Peyer's patch (tissue), 4 donors: ENCODE data around the gene NXNL1. TPM values are rescaled to one million over a fixed set of nuclear protein-coding genes. Genes with fewer than 3 reads are reported as not detected.

Experiments
- DNase-seq, 3 donors: peaks; one replicate each; pipeline ENCODE4 v3.0.0-alpha.2; 2017 to 2019
- H3K27ac ChIP-seq, 4 donors: fragments of 200-600 bp; sonication (generic); one replicate each; pipeline ENCODE4 v1.5.1; 2016 to 2019
- H3K27me3 ChIP-seq, 2 donors: fragments of 200-600 bp; sonication (generic); one replicate each; pipeline ENCODE4 v1.5.1; 2019
- H3K36me3 ChIP-seq, 3 donors: fragments of 200-600 bp; sonication (generic); one replicate each; pipeline ENCODE4 v1.5.1; 2016 to 2019
- H3K4me1 ChIP-seq, 4 donors: fragments of 200-600 bp; sonication (generic); one replicate each; pipeline ENCODE4 v1.5.1; 2016 to 2019
- H3K4me3 ChIP-seq, 4 donors: fragments of 200-600 bp; sonication (generic); 1 replicate in 3 of 4; 2 replicates in 1 of 4; pipeline ENCODE4 v1.5.1; 2016 to 2019; ENCODE audit warnings: mild to moderate bottlenecking in 1 of 4
- H3K9me3 ChIP-seq, 4 donors: fragments of 200-600 bp; sonication (generic); one replicate each; pipeline ENCODE4 v1.5.1; 2016 to 2019; ENCODE audit warnings: mild to moderate bottlenecking in 1 of 4
- POLR2A ChIP-seq, 2 donors: fragments of 450-650 bp; IDR thresholded peaks; one replicate each; pipeline ENCODE4 v1.5.1; 2017; ENCODE audit warnings: antibody characterized with exemption in 2 of 2, mild to moderate bottlenecking in 2 of 2, moderate library complexity in 2 of 2
- total RNA-seq, 4 donors: library from RNA; depleted of rRNA; stranded (reverse); fragments of >200 nt; gene quantifications; one replicate each; pipeline ENCODE4 v1.1.0, GENCODE V29; 2016
- TF ChIP-seq, protein P1 (sequence below), 6 experiments: fragments of 450-650 bp in 4 of 6; fragments of 200-600 bp in 2 of 6; sonication (generic) in 1 of 6; IDR thresholded peaks; one replicate each; pipeline ENCODE4 v1.5.1; 2017 to 2019; ENCODE audit warnings: antibody characterized with exemption in 6 of 6, mild to moderate bottlenecking in 3 of 6, moderate library complexity in 1 of 6

NXNL1 gene
- total RNA-seq, 4 donors from 2014 or later = not detected

DNA sequence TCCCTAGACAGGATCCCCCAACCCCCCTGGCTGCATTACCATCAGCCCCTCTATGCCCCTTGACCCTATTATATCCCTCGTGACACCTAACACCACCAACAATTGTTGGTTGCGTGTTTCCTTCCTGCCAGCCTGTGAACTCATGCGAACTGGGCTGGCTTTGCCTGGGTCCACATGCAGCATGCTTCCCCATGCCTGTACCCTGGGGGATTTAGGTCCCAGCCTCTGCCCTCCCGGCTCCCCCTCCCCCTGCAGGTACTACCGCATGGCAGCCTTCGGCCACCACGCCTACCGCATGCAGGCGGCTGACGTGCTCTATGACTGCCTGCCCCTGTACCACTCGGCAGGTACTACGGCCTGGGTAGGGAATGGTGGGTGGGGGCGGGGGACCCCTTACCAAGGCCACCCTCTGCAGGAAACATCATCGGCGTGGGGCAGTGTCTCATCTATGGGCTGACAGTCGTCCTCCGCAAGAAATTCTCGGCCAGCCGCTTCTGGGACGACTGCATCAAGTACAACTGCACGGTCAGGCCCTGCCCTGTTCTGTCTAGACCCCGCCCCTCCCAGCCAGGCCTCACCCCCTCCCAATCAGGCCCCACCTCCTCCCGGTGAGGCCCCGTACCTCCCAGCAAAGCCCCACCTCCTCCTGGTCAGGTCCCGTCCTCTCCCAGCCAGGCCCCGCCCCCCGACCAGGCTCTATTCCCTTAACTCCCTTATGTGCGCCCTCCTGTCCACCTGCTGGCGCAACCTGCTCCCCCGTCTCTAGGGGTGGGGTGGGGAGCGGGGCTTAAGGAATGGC, 28.1 kb upstream of the NXNL1 start:
- Histone ChIP-seq H3K9me3 (no peaks in the 10 kb centered on the region), H3K4me3 (peak overlapping the region; percentile 12 to 34 (median 16)), H3K36me3 (no peaks in the 10 kb centered on the region), H3K27me3 (no peaks in the 10 kb centered on the region), H3K27ac (peak overlapping the region; percentile 5 to 52 (median 21)), H3K4me1 (peaks cover 0 to 17% (median 8%) of the 10 kb centered on the region in 4 donors)
- DNase-seq = peak; percentile 81 to 93 (median 93)
- TF ChIP-seq, protein P1, sequence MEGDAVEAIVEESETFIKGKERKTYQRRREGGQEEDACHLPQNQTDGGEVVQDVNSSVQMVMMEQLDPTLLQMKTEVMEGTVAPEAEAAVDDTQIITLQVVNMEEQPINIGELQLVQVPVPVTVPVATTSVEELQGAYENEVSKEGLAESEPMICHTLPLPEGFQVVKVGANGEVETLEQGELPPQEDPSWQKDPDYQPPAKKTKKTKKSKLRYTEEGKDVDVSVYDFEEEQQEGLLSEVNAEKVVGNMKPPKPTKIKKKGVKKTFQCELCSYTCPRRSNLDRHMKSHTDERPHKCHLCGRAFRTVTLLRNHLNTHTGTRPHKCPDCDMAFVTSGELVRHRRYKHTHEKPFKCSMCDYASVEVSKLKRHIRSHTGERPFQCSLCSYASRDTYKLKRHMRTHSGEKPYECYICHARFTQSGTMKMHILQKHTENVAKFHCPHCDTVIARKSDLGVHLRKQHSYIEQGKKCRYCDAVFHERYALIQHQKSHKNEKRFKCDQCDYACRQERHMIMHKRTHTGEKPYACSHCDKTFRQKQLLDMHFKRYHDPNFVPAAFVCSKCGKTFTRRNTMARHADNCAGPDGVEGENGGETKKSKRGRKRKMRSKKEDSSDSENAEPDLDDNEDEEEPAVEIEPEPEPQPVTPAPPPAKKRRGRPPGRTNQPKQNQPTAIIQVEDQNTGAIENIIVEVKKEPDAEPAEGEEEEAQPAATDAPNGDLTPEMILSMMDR (IDR thresholded peaks at IDR 0.05) = peak in 3 of 6 experiments; percentile 34 to 47 (median 38)
- peak in 1 of 2 donors; percentile 12 for TF ChIP-seq POLR2A (IDR thresholded peaks at IDR 0.05)

DNA sequence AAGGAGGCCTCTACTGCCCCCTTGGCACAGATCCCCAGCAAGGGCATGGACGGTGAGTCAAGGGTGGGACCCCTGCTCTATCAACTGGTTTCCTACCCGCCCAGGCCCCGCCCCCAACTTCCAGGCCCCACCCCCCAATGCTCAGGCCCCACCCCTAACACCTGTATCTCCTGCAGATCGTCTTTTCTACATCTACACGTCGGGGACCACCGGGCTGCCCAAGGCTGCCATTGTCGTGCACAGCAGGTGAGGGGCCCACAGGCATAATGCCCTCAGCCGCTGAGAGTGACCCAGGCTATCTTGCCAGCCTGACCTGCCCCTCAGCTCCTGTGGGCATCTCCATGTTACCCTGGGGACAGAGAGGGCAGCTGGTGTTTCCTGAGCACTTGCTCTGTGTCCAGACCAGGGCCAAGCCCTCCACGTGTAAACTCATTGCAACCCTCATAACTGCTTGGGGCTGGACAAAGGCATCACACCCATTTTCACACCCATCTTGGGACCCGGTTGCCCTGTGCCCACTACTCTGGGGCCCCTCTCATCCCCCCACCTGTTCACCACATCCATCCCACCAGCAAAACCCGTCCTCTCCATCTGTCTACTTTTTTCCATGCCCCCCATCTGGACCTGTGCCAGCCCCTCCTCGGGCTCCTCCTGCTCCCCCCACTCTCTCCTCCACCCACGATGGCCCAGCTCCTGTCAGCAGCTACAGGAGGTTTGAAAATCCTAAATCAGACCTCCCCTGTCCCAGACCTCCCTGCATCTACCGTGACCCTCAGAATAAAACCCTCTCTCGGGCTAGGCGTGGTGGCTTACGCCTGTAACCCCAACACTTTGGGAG, 26.8 kb upstream of the NXNL1 start:
- Histone ChIP-seq H3K36me3 (no peaks in the 10 kb centered on the region), H3K27ac (no peak overlapping the region), H3K9me3 (no peaks in the 10 kb centered on the region), H3K27me3 (no peaks in the 10 kb centered on the region), H3K4me1 (peaks cover 0 to 17% (median 8%) of the 10 kb centered on the region in 4 donors), H3K4me3 (no peak overlapping the region)
- no peak for DNase-seq
- TF ChIP-seq POLR2A (IDR thresholded peaks at IDR 0.05) = no peak
- TF ChIP-seq, protein P1 (IDR thresholded peaks at IDR 0.05) = no peak

DNA sequence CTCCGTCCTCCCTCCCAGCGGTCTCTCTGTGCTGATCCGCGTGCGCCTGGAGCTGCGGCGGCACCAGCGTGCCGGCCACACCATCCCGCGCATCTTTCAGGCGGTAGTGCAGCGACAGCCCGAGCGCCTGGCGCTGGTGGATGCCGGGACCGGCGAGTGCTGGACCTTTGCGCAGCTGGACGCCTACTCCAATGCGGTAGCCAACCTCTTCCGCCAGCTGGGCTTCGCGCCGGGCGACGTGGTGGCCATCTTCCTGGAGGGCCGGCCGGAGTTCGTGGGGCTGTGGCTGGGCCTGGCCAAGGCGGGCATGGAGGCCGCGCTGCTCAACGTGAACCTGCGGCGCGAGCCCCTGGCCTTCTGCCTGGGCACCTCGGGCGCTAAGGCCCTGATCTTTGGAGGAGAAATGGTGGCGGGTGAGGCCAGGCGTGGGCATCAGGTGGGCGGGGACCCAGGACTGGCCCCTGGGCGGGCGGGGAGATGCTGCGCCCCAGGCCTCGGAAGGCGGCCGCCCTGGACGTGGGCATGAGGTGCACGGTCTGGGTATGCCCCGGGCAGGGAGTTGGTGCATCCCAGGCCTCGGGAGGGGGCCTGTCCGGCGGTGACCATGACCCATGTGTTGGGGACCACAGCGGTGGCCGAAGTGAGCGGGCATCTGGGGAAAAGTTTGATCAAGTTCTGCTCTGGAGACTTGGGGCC, 26.0 kb upstream of the NXNL1 start:
- H3K9me3 ChIP-seq = no peaks in the 10 kb centered on the region
- H3K36me3 ChIP-seq = no peaks in the 10 kb centered on the region
- peaks cover 0 to 17% (median 8%) of the 10 kb centered on the region in 4 donors for H3K4me1 ChIP-seq
- no peak for TF ChIP-seq POLR2A (IDR thresholded peaks at IDR 0.05)
- TF ChIP-seq, protein P1 (IDR thresholded peaks at IDR 0.05) = no peak
- no peak overlapping the region for H3K4me3 ChIP-seq
- no peak overlapping the region for H3K27ac ChIP-seq
- H3K27me3 ChIP-seq = no peaks in the 10 kb centered on the region
- no peak for DNase-seq

DNA sequence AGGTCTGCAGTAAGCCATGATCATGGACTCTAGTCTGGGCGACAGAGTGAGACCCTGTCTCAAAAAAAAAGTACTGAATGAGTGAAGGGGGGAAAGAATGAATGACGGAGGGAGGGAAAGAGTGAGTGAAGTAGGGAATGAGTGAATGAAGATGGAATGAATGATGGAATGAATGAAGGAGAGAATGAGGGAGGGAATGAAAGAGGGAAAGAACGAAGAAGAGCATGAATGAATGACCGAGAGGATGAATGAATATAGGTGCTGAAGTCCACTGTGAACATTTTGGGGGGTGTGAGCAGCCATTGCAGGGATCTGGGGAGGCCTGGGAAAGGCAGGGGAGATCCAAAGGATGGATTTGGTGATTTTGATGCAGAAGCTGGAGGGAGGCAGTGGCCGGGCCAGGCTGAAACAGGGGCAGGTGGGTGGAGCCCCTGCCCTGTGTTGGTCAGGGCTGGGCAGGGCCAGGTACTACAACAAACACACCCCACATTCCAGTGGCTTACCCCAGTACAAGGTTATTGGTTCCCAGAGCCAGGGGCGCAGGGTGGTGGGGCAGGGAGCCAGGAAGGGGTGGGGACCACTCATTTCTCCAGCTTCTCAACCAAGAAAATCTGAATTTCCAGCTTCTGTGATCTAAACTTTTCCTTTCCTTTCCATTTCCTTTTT, 23.9 kb upstream of the NXNL1 start:
- no peak overlapping the region for H3K4me3 ChIP-seq
- no peak overlapping the region for H3K27ac ChIP-seq
- peaks cover 0 to 17% (median 8%) of the 10 kb centered on the region in 4 donors for H3K4me1 ChIP-seq
- no peak for DNase-seq
- H3K27me3 ChIP-seq = no peaks in the 10 kb centered on the region
- TF ChIP-seq, protein P1 (IDR thresholded peaks at IDR 0.05) = no peak
- no peak for TF ChIP-seq POLR2A (IDR thresholded peaks at IDR 0.05)
- no peaks in the 10 kb centered on the region for H3K9me3 ChIP-seq
- H3K36me3 ChIP-seq = no peaks in the 10 kb centered on the region

DNA sequence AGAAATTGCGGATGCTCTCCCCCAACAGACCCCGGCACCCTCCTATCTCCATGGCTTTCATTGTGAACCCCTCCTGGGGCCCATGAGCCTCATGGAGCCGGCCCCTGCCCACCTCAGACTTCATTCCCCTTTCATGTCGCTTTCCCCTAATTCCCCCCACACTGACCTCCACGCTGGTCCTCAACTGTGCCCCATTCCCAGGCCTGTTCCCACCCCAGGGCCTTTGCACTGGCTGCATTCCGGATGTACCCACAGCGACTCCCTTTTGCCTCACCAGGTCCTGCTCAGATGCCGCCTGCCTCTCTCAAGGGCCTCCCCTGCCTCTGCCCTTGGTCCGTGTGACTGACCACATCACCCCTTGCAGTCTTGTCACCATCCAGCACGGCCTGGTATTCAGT, 22.9 kb upstream of the NXNL1 start:
- H3K4me3 ChIP-seq = no peak overlapping the region
- H3K9me3 ChIP-seq = no peaks in the 10 kb centered on the region
- no peak for TF ChIP-seq POLR2A (IDR thresholded peaks at IDR 0.05)
- TF ChIP-seq, protein P1 (IDR thresholded peaks at IDR 0.05) = no peak
- H3K27ac ChIP-seq = no peak overlapping the region
- H3K36me3 ChIP-seq = no peaks in the 10 kb centered on the region
- peaks cover 0 to 12% (median 6%) of the 10 kb centered on the region in 4 donors for H3K4me1 ChIP-seq
- H3K27me3 ChIP-seq = no peaks in the 10 kb centered on the region
- no peak for DNase-seq
